ENCODE results near the gene PRRG1. TPM values are rescaled to one million over a fixed set of nuclear protein-coding genes. Genes with fewer than 3 reads are reported as not detected.
A peak's percentile ranks its signal among the peaks of the same experiment; 100 is the strongest.
"Not testable (repeated sequence)": the region's sequence is repeated elsewhere in the genome, so short reads cannot be mapped to it uniquely, and the experiment has no call there.

Gene PRRG1
- total RNA-seq, 1 experiment from 2014 or later: 23.4 TPM

DNA sequence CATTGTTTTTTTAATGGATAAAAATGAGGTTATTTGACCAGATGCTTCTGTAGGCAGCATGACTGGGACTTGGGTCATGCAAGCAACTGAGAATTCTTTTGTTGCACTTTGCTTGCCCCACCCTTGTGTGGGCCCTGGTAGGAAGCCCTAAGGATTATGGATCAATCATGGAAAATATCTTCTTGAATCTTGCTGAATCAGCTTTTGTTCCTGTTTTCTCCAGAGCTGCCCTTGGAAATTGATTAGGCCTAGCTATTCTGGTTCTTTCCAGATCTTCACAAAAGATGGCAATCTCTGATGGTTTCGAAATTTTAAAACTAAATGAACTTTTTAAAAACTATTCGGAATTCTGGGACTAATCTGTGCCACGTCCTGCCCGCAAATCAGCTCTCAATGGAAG lies 58.6 kb downstream of the PRRG1 start:
- Histone ChIP-seq H3K4me3 (no peak overlapping the region), H3K27me3 (replicated peaks) (no peaks in the 10 kb centered on the region), H3K27ac (no peak overlapping the region), H3K4me1 (replicated peaks) (peaks cover 7% of the 10 kb centered on the region), H3K36me3 (no peaks in the 10 kb centered on the region), H3K9me3 (replicated peaks) (no peaks in the 10 kb centered on the region)
- no peak for DNase-seq (ENCODE audit: low read depth in 1 of 2, low spot score in 2 of 2)

- H3K27ac ChIP-seq: no peak overlapping the region
- H3K36me3 ChIP-seq: no peaks in the 10 kb centered on the region
- H3K27me3 ChIP-seq (replicated peaks): no peaks in the 10 kb centered on the region
- DNase-seq (ENCODE audit: low read depth in 1 of 2, low spot score in 2 of 2): no peak
- H3K4me3 ChIP-seq: no peak overlapping the region
- peaks cover 7% of the 10 kb centered on the region for H3K4me1 ChIP-seq (replicated peaks)
- no peaks in the 10 kb centered on the region for H3K9me3 ChIP-seq (replicated peaks)
Observed at GRCh38 chrX:37409278-37409677, 60.1 kb downstream of the PRRG1 start.

DNA sequence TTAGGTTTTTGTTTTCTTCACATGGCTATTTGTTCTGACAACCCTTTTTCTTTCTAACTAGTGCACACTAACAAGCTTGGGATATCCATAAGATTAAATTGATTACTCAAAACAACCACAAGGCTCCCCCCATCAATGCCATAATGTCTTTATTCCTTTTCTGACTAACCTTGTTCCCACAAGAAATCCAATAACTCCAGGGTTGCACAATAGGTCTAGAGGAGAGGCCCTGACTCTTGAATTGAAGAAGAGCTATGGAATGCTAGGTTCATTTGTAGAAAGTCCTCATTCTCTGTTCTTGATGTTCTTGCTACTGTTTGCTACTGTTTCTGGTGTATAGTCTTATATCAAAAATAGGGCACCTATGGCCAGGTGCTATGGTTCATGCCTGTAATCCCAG lies 71.0 kb downstream of the PRRG1 start:
- no peak for DNase-seq (ENCODE audit: low read depth in 1 of 2, low spot score in 2 of 2)
- no peak overlapping the region for H3K4me3 ChIP-seq
- H3K27me3 ChIP-seq (replicated peaks): no peaks in the 10 kb centered on the region
- no peaks in the 10 kb centered on the region for H3K4me1 ChIP-seq (replicated peaks)
- H3K36me3 ChIP-seq: no peaks in the 10 kb centered on the region
- H3K9me3 ChIP-seq (replicated peaks): no peaks in the 10 kb centered on the region
- H3K27ac ChIP-seq: no peak overlapping the region

- no peaks in the 10 kb centered on the region for H3K9me3 ChIP-seq (replicated peaks)
- H3K36me3 ChIP-seq: no peaks in the 10 kb centered on the region
- no peaks in the 10 kb centered on the region for H3K4me1 ChIP-seq (replicated peaks)
- H3K4me3 ChIP-seq: no peak overlapping the region
- no peaks in the 10 kb centered on the region for H3K27me3 ChIP-seq (replicated peaks)
- DNase-seq (ENCODE audit: low read depth in 1 of 2, low spot score in 2 of 2): no peak
- no peak overlapping the region for H3K27ac ChIP-seq
Observed at GRCh38 chrX:37420756-37421155, 71.6 kb downstream of the PRRG1 start.

DNA sequence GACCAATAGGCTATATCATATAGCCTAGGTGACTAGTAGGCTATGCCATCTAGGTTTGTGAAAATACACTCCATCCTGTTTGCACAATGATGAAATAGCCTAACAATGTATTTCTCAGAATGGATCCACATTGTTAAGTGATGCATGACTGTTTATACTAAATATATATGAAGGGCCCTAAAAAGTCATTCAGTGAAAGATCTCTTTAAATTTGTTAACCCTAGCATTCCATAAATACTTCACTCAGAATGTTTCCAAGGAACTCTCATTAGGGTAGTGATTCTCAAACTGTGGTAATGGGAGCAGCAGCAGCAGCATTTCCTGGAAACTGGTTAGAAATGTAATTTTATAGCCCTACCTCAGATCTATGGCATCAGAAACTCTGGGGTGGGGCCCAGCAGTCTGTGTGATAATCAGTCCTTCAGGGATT lies 74.9 kb downstream of the PRRG1 start:
- H3K4me3 ChIP-seq: no peak overlapping the region
- no peaks in the 10 kb centered on the region for H3K27me3 ChIP-seq (replicated peaks)
- DNase-seq (ENCODE audit: low read depth in 1 of 2, low spot score in 2 of 2): no peak
- H3K9me3 ChIP-seq (replicated peaks): no peaks in the 10 kb centered on the region
- no peaks in the 10 kb centered on the region for H3K36me3 ChIP-seq
- no peaks in the 10 kb centered on the region for H3K4me1 ChIP-seq (replicated peaks)
- peak overlapping the region; percentile 17; the same call in 1 of the 2 replicates for H3K27ac ChIP-seq

- H3K4me3 ChIP-seq: no peak overlapping the region
- no peaks in the 10 kb centered on the region for H3K27me3 ChIP-seq (replicated peaks)
- no peaks in the 10 kb centered on the region for H3K4me1 ChIP-seq (replicated peaks)
- H3K27ac ChIP-seq: no peak overlapping the region
- no peaks in the 10 kb centered on the region for H3K36me3 ChIP-seq
- no peaks in the 10 kb centered on the region for H3K9me3 ChIP-seq (replicated peaks)
- no peak for DNase-seq (ENCODE audit: low read depth in 1 of 2, low spot score in 2 of 2)
Observed at GRCh38 chrX:37425370-37425769, 76.2 kb downstream of the PRRG1 start.

- not testable (repeated sequence) for H3K4me3 ChIP-seq; H3K27me3 ChIP-seq (replicated peaks); DNase-seq (ENCODE audit: low read depth in 1 of 2, low spot score in 2 of 2)
Observed at GRCh38 chrX:37428962-37429361, 79.8 kb downstream of the PRRG1 start.

GRCh38 chrX:37434362-37434761 lies 85.2 kb downstream of the PRRG1 start:
- Histone ChIP-seq H3K4me1 (replicated peaks) (no peaks in the 10 kb centered on the region), H3K9me3 (replicated peaks) (no peaks in the 10 kb centered on the region), H3K4me3 (no peak overlapping the region), H3K36me3 (no peaks in the 10 kb centered on the region), H3K27ac (no peak overlapping the region), H3K27me3 (replicated peaks) (no peaks in the 10 kb centered on the region)
- DNase-seq (ENCODE audit: low read depth in 1 of 2, low spot score in 2 of 2): no peak

More at GRCh38 chrX:37428962-37429361, 79.8 kb downstream of the PRRG1 start:
- not testable (repeated sequence) for H3K4me1 ChIP-seq (replicated peaks); H3K9me3 ChIP-seq (replicated peaks); H3K36me3 ChIP-seq; H3K27ac ChIP-seq

- H3K4me3 ChIP-seq: no peak overlapping the region
- H3K4me1 ChIP-seq (replicated peaks): no peaks in the 10 kb centered on the region
- no peak overlapping the region for H3K27ac ChIP-seq
Observed at GRCh38 chrX:37437160-37437559, 88.0 kb downstream of the PRRG1 start.

DNA sequence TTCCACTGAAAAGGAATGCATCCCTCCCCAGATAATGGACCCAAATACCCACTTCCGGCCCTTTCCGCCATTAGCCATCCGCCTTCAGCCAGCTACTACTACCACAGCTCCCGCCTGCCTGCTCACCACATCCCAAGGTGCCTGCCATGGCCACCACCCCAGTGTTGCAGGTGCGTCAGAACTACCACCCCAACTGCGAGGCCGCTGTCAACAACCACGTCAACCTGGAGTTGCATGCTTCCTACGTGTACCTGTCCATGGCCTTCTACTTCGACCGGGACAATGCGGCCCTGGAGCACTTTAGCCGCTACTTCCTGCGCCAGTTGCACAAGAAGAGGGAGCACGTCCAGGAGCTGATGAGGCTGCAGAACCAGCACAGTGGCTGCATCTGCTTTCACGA lies 92.2 kb downstream of the PRRG1 start:
- Histone ChIP-seq H3K36me3 (no peaks in the 10 kb centered on the region), H3K27me3 (replicated peaks) (no peaks in the 10 kb centered on the region), H3K9me3 (replicated peaks) (no peaks in the 10 kb centered on the region), H3K4me1 (replicated peaks) (no peaks in the 10 kb centered on the region), H3K4me3 (no peak overlapping the region), H3K27ac (no peak overlapping the region)
- DNase-seq (ENCODE audit: low read depth in 1 of 2, low spot score in 2 of 2): no peak

More at GRCh38 chrX:37437160-37437559, 88.0 kb downstream of the PRRG1 start:
- Histone ChIP-seq H3K27me3 (replicated peaks) (no peaks in the 10 kb centered on the region), H3K36me3 (no peaks in the 10 kb centered on the region), H3K9me3 (replicated peaks) (no peaks in the 10 kb centered on the region)
- DNase-seq (ENCODE audit: low read depth in 1 of 2, low spot score in 2 of 2): no peak

DNA sequence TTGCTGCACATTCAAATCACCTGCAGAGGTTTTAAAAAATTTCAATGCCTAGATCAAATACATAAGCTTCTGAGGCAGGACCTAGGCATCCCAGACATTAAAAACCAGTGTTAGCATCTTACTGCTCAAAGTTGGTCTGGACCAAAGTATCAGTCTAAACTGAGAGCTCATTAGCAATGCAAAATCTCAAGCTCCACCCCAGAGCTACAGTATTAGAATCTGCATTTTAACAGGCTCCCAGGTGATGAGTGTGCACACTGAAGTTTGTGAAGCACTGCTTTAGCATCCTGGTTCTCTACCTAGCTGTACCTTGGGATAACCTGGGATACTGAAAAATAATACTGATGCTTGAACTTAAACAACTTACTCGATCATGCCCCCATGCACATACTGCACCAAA lies 96.0 kb downstream of the PRRG1 start:
- H3K36me3 ChIP-seq: no peaks in the 10 kb centered on the region
- no peak for DNase-seq (ENCODE audit: low read depth in 1 of 2, low spot score in 2 of 2)

DNA sequence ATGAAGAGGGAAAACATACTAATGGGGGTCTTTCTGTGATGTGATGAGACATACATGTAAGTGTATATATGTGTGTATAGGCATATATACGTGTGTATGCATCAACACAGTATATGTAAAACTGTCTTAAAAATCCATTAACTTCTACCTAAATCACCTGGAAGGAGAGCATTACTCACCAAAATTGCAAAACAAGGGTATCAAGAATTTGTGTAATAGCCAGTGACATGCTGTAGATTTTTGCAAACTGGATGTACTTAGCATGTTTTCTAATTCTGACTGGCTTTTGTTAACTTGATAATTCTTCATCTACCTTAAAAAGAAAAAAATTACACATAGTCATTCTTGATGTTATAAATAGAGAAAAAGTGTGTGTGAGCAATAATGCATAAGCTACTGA lies 104.7 kb downstream of the PRRG1 start:
- no peak for DNase-seq (ENCODE audit: low read depth in 1 of 2, low spot score in 2 of 2)

More for the DNA sequence above, 96.0 kb downstream of the PRRG1 start:
- Histone ChIP-seq H3K9me3 (replicated peaks) (no peaks in the 10 kb centered on the region), H3K4me1 (replicated peaks) (no peaks in the 10 kb centered on the region), H3K27ac (no peak overlapping the region), H3K27me3 (replicated peaks) (no peaks in the 10 kb centered on the region), H3K4me3 (no peak overlapping the region)

GRCh38 chrX:37454537-37455285 lies 105.5 kb downstream of the PRRG1 start:
- H3K9me3 ChIP-seq (replicated peaks): no peaks in the 10 kb centered on the region
- H3K4me3 ChIP-seq: no peak overlapping the region
- DNase-seq (ENCODE audit: low read depth in 1 of 2, low spot score in 2 of 2): peak in 1 of 2 experiments; percentile 1
- H3K27me3 ChIP-seq (replicated peaks): no peaks in the 10 kb centered on the region
- no peaks in the 10 kb centered on the region for H3K36me3 ChIP-seq
- no peak overlapping the region for H3K27ac ChIP-seq
- H3K4me1 ChIP-seq (replicated peaks): no peaks in the 10 kb centered on the region; the same call in 1 of the 2 replicates

More for the DNA sequence above, 104.7 kb downstream of the PRRG1 start:
- Histone ChIP-seq H3K27me3 (replicated peaks) (no peaks in the 10 kb centered on the region), H3K27ac (no peak overlapping the region), H3K36me3 (no peaks in the 10 kb centered on the region), H3K9me3 (replicated peaks) (no peaks in the 10 kb centered on the region), H3K4me1 (replicated peaks) (no peaks in the 10 kb centered on the region; the same call in 1 of the 2 replicates), H3K4me3 (no peak overlapping the region)

DNA sequence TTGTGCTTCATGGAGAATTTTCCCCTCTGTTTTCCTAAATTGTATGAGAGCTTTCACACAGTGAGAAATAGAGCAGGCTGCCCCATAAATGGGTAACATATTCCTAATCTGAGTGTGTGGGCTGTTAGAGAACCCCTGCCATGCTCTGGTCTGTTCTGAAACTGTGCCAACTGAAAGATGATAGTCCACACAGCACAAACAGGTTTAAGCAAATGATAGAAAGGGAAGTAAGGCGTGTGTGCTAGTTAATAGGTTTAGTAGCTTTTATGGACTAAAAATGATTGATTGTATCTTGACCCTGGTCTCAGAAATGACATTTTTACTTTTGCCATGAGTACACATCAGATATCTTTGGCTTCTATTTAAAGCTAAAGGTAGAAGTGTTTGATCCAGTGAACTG lies 106.2 kb downstream of the PRRG1 start:
- H3K9me3 ChIP-seq (replicated peaks): no peaks in the 10 kb centered on the region
- no peaks in the 10 kb centered on the region for H3K27me3 ChIP-seq (replicated peaks)
- DNase-seq (ENCODE audit: low read depth in 1 of 2, low spot score in 2 of 2): no peak
- no peak overlapping the region for H3K4me3 ChIP-seq
- no peaks in the 10 kb centered on the region; the same call in 1 of the 2 replicates for H3K4me1 ChIP-seq (replicated peaks)
- H3K27ac ChIP-seq: no peak overlapping the region
- no peaks in the 10 kb centered on the region for H3K36me3 ChIP-seq

- H3K27me3 ChIP-seq (replicated peaks); DNase-seq (ENCODE audit: low read depth in 1 of 2, low spot score in 2 of 2); H3K27ac ChIP-seq; H3K4me3 ChIP-seq; H3K4me1 ChIP-seq (replicated peaks); H3K36me3 ChIP-seq; H3K9me3 ChIP-seq (replicated peaks): not testable (repeated sequence)
Observed at GRCh38 chrX:37460285-37460684, 111.1 kb downstream of the PRRG1 start.

Data from SJSA1 (cell line).